Body of pancreas (tissue), 4 donors: Measurements from ENCODE around the gene KLK7. TPM values are rescaled to one million over a fixed set of nuclear protein-coding genes. Genes with fewer than 3 reads are reported as not detected.

ENCODE experiments used
- ATAC-seq: fragments of 150-250 bp; one replicate; pipeline ENCODE4 v1.9.1; 2016
- DNase-seq, 4 donors: peaks; one replicate each; pipeline ENCODE4 v3.0.0-alpha.2; 2019
- H3K27ac ChIP-seq, 4 donors: fragments of 200-600 bp; sonication (generic); 1 replicate in 3 of 4; 2 replicates in 1 of 4; pipeline versions ENCODE4 v1.5.1 to v1.6.1; 2016 to 2019; ENCODE audit warnings: mild to moderate bottlenecking in 1 of 4, mixed read lengths in 1 of 4, moderate library complexity in 1 of 4
- H3K27me3 ChIP-seq, 2 donors: fragments of 200-600 bp; sonication (generic); one replicate each; pipeline ENCODE4 v1.6.0; 2016; ENCODE audit warnings: mild to moderate bottlenecking in 1 of 2
- H3K36me3 ChIP-seq, 2 donors: fragments of 200-600 bp; sonication (generic); replicated peaks in 1 of 2; 2 replicates each; pipeline ENCODE4 v1.5.1; 2016; ENCODE audit warnings: low read depth in 2 of 2; ENCODE audit not compliant: insufficient read depth in 1 of 2
- H3K4me1 ChIP-seq: fragments of 200-600 bp; sonication (generic); one replicate; pipeline ENCODE4 v1.6.0; 2016
- H3K4me3 ChIP-seq, 2 donors: fragments of 200-600 bp; sonication (generic); 1 replicate in 1 of 2; 2 replicates in 1 of 2; pipeline ENCODE4 v1.5.1; 2016 to 2019
- H3K9me3 ChIP-seq, 3 donors: fragments of 200-600 bp; sonication (generic); 1 replicate in 2 of 3; 2 replicates in 1 of 3; pipeline ENCODE4 v1.5.1; 2016
- POLR2A ChIP-seq, 3 donors: fragments of 450-650 bp; IDR thresholded peaks; one replicate each; pipeline ENCODE4 v1.6.1; 2016; ENCODE audit warnings: antibody characterized with exemption in 3 of 3, mild to moderate bottlenecking in 2 of 3
- WGBS, 2 donors: methylation state at CpG; one replicate each; pipeline ENCODE4 v1.1.5; 2017; 5-methylcytosine and 5-hydroxymethylcytosine counted together
- intact Hi-C: fragments of 100-400 bp; cut with DNase I; formaldehyde crosslinking; loops from one replicate; pipeline ENCODE4 v1.15.1; 2023
- total RNA-seq, 2 donors: library from RNA; depleted of rRNA; stranded (reverse); fragments of >200 nt; gene quantifications; one replicate each; pipeline ENCODE4 v1.1.0, GENCODE V29; 2016
- TF ChIP-seq, protein P1 (sequence below), 7 experiments: fragments of 450-650 bp in 4 of 7; fragments of 200-600 bp in 3 of 7; sonication (generic) in 3 of 7; IDR thresholded peaks; one replicate each; pipeline ENCODE4 v1.5.1; 2016 to 2019; ENCODE audit warnings: antibody characterized with exemption in 7 of 7

Gene KLK7
- total RNA-seq, 2 donors from 2014 or later, result 4.2 TPM; not detected in 1

DNA sequence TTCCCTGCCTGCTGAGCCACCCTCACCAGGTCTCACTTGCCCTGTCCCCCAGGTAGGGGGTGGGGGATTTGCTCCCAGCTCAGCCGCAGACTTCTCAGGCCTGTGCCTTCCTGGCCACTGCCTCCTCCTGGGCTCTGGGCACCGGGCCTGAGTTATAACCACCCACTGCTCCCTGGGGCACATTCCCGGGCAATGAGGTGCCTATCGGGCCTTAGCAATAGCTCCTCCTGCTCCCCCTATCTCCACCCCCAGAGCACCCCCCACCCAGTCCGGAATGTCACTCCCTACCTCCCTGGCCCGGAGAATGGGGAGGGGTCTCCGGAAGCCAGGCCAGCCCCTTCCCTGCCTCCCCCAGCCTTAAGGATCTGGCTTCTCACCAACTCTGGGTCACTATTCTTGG, 30.8 kb downstream of the KLK7 start, which contains the start of gene KLK5:
KLK5 (minus strand) TSS at position 129 of the 400 bp plus-strand sequence. CDS start 381 bp downstream, outside the sequence.
- intact Hi-C loops, result no loop called here
- Histone ChIP-seq H3K4me1 (no peaks in the 10 kb centered on the region), H3K36me3 (no peaks in the 10 kb centered on the region), H3K9me3 (no peaks in the 10 kb centered on the region), H3K27ac (no peak within 1 kb of the TSS), H3K27me3 (no peaks in the 10 kb centered on the region), H3K4me3 (no peak within 1 kb of the TSS)
- 13 to 20% methylated on average over 1 to 7 of the region's 7 CpGs for WGBS, 2 donors
- TF ChIP-seq, protein P1, sequence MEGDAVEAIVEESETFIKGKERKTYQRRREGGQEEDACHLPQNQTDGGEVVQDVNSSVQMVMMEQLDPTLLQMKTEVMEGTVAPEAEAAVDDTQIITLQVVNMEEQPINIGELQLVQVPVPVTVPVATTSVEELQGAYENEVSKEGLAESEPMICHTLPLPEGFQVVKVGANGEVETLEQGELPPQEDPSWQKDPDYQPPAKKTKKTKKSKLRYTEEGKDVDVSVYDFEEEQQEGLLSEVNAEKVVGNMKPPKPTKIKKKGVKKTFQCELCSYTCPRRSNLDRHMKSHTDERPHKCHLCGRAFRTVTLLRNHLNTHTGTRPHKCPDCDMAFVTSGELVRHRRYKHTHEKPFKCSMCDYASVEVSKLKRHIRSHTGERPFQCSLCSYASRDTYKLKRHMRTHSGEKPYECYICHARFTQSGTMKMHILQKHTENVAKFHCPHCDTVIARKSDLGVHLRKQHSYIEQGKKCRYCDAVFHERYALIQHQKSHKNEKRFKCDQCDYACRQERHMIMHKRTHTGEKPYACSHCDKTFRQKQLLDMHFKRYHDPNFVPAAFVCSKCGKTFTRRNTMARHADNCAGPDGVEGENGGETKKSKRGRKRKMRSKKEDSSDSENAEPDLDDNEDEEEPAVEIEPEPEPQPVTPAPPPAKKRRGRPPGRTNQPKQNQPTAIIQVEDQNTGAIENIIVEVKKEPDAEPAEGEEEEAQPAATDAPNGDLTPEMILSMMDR (IDR thresholded peaks at IDR 0.05), result no peak
- TF ChIP-seq POLR2A (IDR thresholded peaks at IDR 0.05), result no peak
- no peak for DNase-seq
- ATAC-seq, result no peak

DNA sequence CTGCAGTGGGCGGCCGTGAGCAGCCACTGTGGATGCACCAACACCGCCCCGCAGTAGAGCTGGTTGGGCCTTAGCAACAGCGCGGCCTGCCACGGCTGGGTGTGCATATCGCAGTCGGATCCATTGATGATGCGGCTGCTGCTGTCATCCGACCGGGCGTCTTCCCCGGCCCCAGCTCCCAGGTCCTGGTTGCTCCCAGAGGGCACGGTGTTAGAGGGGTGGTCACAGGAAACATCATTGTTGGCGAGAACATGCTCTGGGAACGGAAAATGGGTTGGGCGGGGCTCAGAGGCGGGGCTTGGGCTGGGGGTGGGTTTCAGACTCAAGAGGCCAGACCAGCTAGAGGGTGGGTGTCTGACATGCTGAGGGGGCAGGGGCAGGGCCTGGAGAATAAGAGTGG, 33.9 kb downstream of the KLK7 start:
- Histone ChIP-seq H3K27ac (no peak overlapping the region), H3K4me1 (no peaks in the 10 kb centered on the region), H3K9me3 (no peaks in the 10 kb centered on the region), H3K4me3 (no peak overlapping the region), H3K36me3 (no peaks in the 10 kb centered on the region), H3K27me3 (no peaks in the 10 kb centered on the region)
- intact Hi-C loops, result no loop called here
- ATAC-seq, result no peak
- 44 to 73% methylated on average over 18 to 19 of the region's 19 CpGs for WGBS, 2 donors
- TF ChIP-seq POLR2A (IDR thresholded peaks at IDR 0.05), result no peak
- TF ChIP-seq, protein P1 (IDR thresholded peaks at IDR 0.05), result no peak
- no peak for DNase-seq

DNA sequence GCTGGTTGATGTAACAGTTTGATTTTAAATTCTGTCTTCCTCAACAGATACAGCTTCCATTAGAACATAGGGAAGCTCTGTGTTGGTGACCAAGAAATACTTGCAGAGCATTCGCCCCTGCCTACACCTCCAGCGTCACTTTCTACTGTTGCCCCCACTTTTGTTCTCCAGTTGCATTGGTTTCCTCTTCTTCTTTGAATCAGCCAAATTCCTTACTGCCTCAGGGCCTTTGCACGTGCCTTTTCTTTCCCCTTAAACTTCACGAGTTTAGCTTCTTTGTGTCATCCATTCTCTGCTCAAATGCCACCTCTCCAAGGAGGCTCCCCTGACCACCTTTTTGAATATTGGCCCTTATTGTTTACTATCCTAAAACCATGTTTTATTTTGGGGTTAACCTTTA, 36.6 kb downstream of the KLK7 start:
- DNase-seq (no peak), ATAC-seq (no peak)
- Histone ChIP-seq H3K27me3 (no peaks in the 10 kb centered on the region), H3K27ac (no peak overlapping the region), H3K36me3 (no peaks in the 10 kb centered on the region), H3K4me3 (no peak overlapping the region), H3K4me1 (no peaks in the 10 kb centered on the region), H3K9me3 (no peaks in the 10 kb centered on the region)
- TF ChIP-seq, protein P1 (IDR thresholded peaks at IDR 0.05), result no peak
- no peak for TF ChIP-seq POLR2A (IDR thresholded peaks at IDR 0.05)
- intact Hi-C loops, result no loop called here
- WGBS, 2 donors, result 61 to 68% methylated on average over 4 of the region's 4 CpGs

DNA sequence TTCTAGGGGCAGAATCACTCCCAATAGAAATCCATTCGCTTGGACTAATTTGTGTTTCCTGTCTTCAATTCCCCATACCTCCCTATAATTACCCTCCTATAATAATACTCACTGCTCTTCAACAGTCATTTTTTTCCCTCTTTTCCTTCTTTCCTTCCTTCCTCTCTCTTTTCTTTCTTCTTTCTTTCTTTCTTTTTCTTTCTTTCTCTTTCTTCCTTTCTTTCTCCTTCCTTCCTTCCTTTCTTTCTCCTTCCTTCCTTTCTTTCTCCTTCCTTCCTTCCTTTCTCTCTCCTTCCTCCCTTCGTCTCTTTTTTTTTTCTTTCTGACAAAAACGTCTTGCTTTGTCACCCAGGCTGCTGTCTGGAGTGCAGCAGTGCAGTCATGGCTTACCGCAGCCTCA, 38.9 kb downstream of the KLK7 start:
- H3K4me3 ChIP-seq, result no peak overlapping the region
- H3K27ac ChIP-seq, result no peak overlapping the region
- intact Hi-C loops, result no loop called here
- no peaks in the 10 kb centered on the region for H3K4me1 ChIP-seq
- WGBS, 2 donors, result 59 to 60% methylated on average over 4 of the region's 4 CpGs
- H3K36me3 ChIP-seq, result no peaks in the 10 kb centered on the region
- no peaks in the 10 kb centered on the region for H3K9me3 ChIP-seq
- ATAC-seq (no peak), DNase-seq (no peak)
- TF ChIP-seq, protein P1 (IDR thresholded peaks at IDR 0.05), result no peak
- no peak for TF ChIP-seq POLR2A (IDR thresholded peaks at IDR 0.05)
- H3K27me3 ChIP-seq, result peaks cover 0 to 3% of the 10 kb centered on the region in 2 donors

DNA sequence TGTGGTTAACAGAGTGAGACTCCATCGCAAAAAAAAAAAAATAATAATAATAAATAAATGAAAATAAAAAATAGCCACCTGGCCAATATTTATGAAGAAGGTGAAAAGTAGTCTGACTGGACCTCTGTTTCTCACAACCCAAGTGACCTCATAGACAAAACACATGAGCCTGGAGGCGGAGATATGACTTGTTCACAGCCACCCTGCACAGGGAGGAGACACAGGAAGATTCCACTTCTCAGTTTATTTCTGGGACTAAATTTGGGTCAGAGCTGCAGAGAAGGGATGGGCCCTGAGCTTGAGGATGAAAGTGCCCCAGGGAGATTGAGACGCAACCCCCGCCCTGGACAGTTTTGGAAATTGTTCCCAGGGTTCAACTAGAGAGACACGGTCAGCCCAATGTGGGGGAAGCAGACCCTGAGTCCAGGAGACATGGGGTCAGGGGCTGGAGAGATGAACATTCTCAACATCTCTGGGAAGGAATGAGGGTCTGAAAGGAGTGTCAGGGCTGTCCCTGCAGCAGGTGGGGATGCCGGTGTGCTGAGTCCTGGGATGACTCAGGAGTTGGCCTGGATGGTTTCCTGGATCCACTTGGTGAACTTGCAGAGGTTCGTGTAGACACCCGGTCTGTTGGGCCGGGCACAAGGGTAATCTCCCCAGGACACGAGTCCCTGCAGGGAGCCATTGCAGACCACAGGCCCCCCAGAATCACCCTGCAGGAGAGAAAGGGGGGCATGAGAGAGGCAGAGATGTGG, 40.5 kb downstream of the KLK7 start:
- no peak overlapping the region for H3K4me3 ChIP-seq
- WGBS, 2 donors, result 67 to 77% methylated on average over 10 of the region's 10 CpGs
- TF ChIP-seq, protein P1 (IDR thresholded peaks at IDR 0.05), result no peak
- no peak for TF ChIP-seq POLR2A (IDR thresholded peaks at IDR 0.05)
- no peaks in the 10 kb centered on the region for H3K4me1 ChIP-seq
- no peak for ATAC-seq
- intact Hi-C loops, result no loop called here
- no peaks in the 10 kb centered on the region for H3K9me3 ChIP-seq
- no peaks in the 10 kb centered on the region for H3K36me3 ChIP-seq
- peaks cover 0 to 7% of the 10 kb centered on the region in 2 donors for H3K27me3 ChIP-seq
- DNase-seq, result no peak
- H3K27ac ChIP-seq, result no peak overlapping the region
